ENCODE results near the gene EEFSEC.

Gene EEFSEC

DNA sequence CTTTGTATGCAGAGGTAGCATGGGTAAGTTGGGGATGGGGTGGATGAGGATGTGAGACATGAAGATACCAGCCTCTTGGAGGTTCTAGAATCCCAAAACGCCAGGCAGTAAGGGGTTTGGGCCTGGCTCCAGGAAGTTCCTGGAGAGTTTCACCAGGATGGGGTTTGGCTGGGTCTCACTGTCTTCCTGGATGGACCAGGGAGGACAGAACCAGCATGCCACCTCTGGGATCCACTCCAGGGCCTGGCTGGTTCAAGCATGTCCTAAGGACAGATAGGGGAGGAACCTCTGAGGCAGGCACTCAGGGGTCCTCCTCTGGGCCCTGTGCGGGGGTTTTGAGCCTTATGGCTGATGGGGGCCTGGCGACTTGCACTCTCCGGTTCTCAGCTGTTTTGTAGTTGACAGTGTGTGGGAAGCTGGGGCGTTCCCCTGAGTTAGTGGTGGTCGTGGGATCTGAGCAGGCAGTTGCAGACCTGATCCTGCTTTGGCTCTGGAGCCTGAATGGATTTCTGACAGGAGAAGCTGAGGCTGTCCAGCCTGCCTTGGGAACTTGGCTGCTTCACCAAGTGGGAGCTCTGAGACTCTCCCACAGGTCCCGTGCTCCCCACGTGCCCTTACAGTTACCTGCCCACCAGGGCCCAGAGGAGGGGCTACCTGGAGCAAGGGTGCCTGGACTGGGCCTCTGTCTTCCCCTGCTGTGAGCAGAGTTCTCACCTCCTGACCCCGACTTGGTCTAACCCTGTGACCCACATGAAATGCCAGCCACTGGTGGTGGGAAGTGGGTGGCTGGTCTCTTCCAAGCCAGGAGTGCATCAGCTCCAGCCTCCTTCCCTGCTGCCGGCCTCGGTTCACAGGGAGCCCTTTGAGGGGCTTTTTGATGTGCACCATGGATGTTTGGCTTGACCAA, 128.4 kb downstream of the EEFSEC start:
- no peak overlapping the region for H3K4me3 ChIP-seq (ENCODE audit: low read depth, low read length)
- TF ChIP-seq, protein P1, sequence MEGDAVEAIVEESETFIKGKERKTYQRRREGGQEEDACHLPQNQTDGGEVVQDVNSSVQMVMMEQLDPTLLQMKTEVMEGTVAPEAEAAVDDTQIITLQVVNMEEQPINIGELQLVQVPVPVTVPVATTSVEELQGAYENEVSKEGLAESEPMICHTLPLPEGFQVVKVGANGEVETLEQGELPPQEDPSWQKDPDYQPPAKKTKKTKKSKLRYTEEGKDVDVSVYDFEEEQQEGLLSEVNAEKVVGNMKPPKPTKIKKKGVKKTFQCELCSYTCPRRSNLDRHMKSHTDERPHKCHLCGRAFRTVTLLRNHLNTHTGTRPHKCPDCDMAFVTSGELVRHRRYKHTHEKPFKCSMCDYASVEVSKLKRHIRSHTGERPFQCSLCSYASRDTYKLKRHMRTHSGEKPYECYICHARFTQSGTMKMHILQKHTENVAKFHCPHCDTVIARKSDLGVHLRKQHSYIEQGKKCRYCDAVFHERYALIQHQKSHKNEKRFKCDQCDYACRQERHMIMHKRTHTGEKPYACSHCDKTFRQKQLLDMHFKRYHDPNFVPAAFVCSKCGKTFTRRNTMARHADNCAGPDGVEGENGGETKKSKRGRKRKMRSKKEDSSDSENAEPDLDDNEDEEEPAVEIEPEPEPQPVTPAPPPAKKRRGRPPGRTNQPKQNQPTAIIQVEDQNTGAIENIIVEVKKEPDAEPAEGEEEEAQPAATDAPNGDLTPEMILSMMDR (IDR thresholded peaks at IDR 0.05; ENCODE audit: low read depth, low read length): no peak

DNA sequence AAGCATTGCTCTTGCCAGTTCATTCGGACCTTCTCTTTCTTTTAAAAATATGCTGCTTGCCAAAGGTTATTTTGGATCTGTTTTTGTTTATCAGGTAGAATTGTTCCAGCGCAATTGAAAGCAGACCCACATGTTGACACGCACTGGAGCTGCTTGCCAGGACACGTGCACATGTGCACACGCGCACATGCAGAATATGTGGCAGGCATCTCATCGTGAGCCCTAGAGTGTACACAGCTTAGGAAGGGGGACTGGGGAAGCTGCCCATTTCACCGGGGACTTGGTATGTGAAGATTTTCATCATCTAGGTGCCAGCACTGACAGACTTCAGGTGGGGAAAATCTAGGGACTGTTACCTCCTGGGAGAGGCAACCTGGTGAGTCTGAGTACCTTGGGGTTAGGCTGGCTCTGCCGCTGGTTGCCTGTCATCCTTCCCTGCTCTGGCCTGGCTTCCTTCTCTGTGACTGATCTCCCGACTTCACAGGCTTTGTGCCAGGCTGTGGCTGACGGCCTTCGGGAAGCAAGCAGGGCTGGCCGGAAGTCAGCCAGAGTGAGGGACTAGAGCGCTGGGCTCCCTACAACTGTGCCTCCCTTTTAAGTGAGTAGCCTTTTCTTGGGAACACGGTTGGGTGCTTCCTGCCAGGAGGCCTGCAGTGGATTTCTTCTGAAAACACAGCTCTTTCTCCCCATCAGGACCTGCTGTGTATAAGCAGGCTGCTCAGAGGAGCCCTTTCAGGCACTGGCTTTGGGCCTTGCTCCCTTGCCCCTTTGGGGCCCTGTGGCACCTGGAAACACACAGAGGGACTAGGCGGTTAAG, 129.3 kb downstream of the EEFSEC start:
- TF ChIP-seq, protein P1 (IDR thresholded peaks at IDR 0.05; ENCODE audit: low read depth, low read length): no peak

DNA sequence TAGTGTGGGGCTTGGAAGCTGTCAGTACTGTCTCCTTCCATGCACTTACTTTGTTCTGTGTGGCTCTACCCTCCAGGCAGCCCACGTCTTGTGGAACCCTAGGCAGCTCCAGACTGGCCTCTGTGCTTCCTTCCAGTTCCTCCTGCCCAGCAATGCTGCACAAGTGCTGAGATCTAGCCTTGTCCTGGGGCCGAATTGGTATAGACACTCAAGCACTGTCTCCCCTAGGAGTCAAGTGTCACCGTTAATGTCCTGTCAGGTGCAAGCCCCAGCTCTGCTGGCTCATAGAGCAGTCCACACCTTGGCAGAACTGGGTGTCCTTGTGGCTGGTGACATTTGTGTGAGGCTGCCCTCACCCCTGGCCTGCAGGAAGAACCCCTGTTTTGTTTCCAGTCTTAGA, 130.1 kb downstream of the EEFSEC start:
- TF ChIP-seq, protein P1 (IDR thresholded peaks at IDR 0.05; ENCODE audit: low read depth, low read length): no peak
- H3K4me3 ChIP-seq (ENCODE audit: low read depth, low read length): no peak overlapping the region

More for the DNA sequence above, 129.3 kb downstream of the EEFSEC start:
- H3K4me3 ChIP-seq (ENCODE audit: low read depth, low read length): no peak overlapping the region

DNA sequence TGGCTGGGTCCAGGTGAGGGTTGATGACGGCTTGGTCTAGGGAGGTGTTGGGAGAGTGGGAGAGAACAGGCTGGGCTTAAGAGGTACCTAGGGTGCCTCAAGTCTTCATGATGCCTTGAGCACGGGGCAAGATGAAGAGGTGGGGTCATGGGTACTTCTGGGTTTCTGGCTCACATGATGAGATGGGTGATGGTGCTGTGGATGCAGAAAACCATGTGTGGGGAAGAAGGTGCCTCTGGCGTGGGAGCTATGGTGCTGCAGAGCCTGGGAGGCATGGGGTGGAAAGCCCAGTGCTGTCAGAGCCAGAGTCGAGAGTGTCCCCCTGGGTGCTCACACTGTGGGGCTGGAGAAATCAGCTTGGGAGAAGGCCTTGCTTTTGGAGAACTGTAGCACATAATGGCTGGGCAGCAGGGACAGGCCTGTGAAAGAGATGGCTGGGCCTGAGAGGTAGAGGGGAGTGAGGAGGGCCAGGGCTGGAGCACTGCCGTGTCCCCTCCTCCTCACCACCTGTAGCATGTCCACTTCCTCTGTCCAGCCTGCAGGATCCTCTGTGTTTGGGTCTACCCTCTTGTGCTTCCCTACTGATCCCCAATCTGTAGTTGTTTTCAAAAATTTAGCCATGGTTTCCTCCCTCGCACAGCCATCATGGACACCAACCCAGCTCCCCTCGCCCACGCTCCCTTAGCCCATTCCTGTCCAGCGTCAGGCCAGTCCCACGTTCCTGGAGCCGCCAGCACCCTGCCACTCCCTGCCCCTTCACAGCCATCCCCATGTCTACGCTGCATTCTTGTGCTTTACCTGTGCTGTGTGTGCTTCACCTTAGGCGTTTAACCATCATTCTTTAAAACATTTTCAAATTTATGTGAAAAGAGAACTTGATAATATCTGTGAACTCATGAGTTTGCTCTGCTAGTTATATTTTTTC, 132.0 kb downstream of the EEFSEC start:
- H3K4me3 ChIP-seq (ENCODE audit: low read depth, low read length): no peak overlapping the region
- TF ChIP-seq, protein P1 (IDR thresholded peaks at IDR 0.05; ENCODE audit: low read depth, low read length): no peak

DNA sequence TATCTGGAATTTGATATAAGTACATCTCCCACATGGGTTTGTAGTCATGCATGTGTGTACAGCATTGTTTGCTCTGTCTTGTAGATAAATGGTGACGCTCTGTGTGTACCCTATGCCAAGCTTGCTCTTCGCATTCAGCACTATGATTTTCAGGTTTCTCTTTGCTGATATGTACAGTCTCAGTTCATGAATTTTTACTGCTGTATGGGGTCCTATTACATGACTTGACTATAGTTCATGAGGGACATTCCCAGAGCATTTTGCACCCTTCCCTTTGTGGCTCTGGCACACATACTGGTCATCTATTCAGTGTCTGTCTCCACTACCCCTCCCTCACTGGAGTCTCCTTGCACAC, 132.7 kb downstream of the EEFSEC start:
- no peak overlapping the region for H3K4me3 ChIP-seq (ENCODE audit: low read depth, low read length)
- TF ChIP-seq, protein P1 (IDR thresholded peaks at IDR 0.05; ENCODE audit: low read depth, low read length): no peak

DNA sequence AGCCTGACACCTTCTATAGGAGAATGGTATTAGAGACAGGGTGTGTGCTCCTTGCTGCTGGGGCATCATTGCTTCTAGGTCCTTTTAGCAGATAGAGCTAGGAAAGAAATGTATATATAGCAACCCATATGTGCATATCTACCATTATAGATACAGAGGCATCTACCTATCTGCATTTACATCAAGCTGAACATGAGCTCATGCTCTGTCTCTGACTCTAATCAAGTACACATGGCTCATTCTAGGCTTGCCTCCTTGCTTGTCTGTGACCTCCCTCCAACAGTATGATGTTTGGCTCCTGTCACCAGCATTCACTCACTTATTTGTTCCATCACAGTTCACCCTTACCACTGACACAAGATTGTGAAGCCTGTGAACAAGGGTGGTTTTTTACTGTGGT, 133.4 kb downstream of the EEFSEC start:
- TF ChIP-seq, protein P1 (IDR thresholded peaks at IDR 0.05; ENCODE audit: low read depth, low read length): no peak
- H3K4me3 ChIP-seq (ENCODE audit: low read depth, low read length): no peak overlapping the region

All from WI38 (cell line).